PFSK-1 (cell line): ENCODE data around the gene CRYZL1.

Experiments used
- POLR2AphosphoS5 ChIP-seq: IDR thresholded peaks from 2 replicates; pipeline ENCODE4 v1.6.1; 2012; ENCODE audit warnings: low read depth, mild to moderate bottlenecking, control low read depth, low read length, moderate library complexity
- SIN3A ChIP-seq: IDR thresholded peaks from 2 replicates; pipeline ENCODE4 v1.6.1; 2012; ENCODE audit warnings: mild to moderate bottlenecking, low read length, moderate library complexity, borderline replicate concordance; ENCODE audit not compliant: insufficient read depth

DNA sequence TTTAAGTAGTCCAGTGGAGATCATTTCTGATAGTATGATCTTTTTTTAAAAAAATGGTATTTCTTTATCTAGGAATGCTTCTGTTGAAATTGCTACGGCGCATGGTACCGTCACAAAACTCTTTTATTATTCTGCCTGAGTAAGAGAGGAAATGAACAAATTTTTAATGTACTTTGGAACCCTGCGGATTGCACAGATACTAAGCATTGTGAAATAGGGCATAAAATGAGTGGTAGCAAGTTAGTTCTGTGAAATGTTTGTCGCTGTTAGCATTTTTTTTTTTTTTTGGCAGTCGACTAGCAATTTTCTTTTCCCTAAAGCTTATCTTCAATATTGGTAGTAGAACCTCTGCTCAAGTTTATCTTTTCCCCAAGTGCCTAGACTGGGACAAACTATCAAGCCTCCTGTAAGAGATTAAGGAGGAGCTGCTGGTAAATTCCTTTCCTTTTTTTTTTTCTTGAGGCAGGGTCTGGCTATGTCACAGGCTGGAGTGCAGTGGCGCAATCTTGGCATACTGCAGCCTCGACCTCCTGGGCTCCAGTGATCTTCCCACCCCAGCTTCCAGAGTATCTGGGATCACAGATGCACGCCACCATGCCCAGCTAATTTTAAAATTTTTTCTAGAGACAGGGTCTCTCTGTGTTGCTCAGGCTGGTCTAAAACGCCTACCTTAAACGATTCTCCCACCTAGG is 3.0 kb upstream of the CRYZL1 start:
- no peak for TF ChIP-seq SIN3A
- no peak for TF ChIP-seq POLR2AphosphoS5
